GM23338 (cell line): Measurements from ENCODE around the gene SLC45A3. TPM values are rescaled to one million over a fixed set of nuclear protein-coding genes. Genes with fewer than 3 reads are reported as not detected.

Experiments
- ATAC-seq: fragments of 200-7000 bp; cut with Tn5 transposase; 3 replicates; pipeline ENCODE4 v1.9.1; 2020
- DNase-seq: peaks from one replicate; pipeline ENCODE4 v3.0.0-alpha.2; 2015; ENCODE audit warnings: low spot score
- H2AFZ ChIP-seq: fragments of 200-600 bp; sonication (generic); 2 replicates; pipeline ENCODE4 v1.8.0; 2016; ENCODE audit warnings: antibody characterized with exemption, mild to moderate bottlenecking, moderate library complexity
- H3F3A ChIP-seq: fragments of 200-600 bp; sonication (generic); replicated peaks from 2 replicates; pipeline ENCODE4 v1.8.0; 2017; ENCODE audit warnings: antibody characterized with exemption, mixed run types, low read depth
- H3K27ac ChIP-seq: fragments of 200-600 bp; sonication (generic); 2 replicates; pipeline ENCODE4 v1.6.1; 2016; ENCODE audit warnings: low read depth
- H3K27me3 ChIP-seq: fragments of 200-600 bp; sonication (generic); 2 replicates; pipeline ENCODE4 v1.8.0; 2016; ENCODE audit warnings: mild to moderate bottlenecking, mixed run types, moderate library complexity; ENCODE audit not compliant: insufficient read depth
- H3K36me3 ChIP-seq: fragments of 200-600 bp; sonication (generic); 2 replicates; pipeline ENCODE4 v1.8.0; 2016; ENCODE audit warnings: mild to moderate bottlenecking; ENCODE audit not compliant: insufficient read depth
- H3K4me1 ChIP-seq: fragments of 200-600 bp; sonication (generic); 2 replicates; pipeline ENCODE4 v1.8.0; 2016; ENCODE audit warnings: mild to moderate bottlenecking, moderate library complexity; ENCODE audit not compliant: insufficient read depth
- H3K4me2 ChIP-seq: fragments of 200-600 bp; sonication (generic); 2 replicates; pipeline ENCODE4 v1.7.1; 2017; ENCODE audit warnings: mixed run types
- H3K4me3 ChIP-seq: fragments of 200-600 bp; sonication (generic); 2 replicates; pipeline ENCODE4 v1.6.1; 2016; ENCODE audit warnings: mixed run types
- H3K79me2 ChIP-seq: fragments of 200-600 bp; sonication (generic); replicated peaks from 2 replicates; pipeline ENCODE4 v1.8.0; 2017; ENCODE audit warnings: mild to moderate bottlenecking; ENCODE audit not compliant: insufficient read depth
- H3K9me2 ChIP-seq: fragments of 200-600 bp; sonication (generic); 2 replicates; pipeline ENCODE4 v1.8.0; 2017; ENCODE audit not compliant: insufficient read depth
- H4K20me1 ChIP-seq: fragments of 200-600 bp; sonication (generic); replicated peaks from 2 replicates; pipeline ENCODE4 v1.8.0; 2017; ENCODE audit warnings: mild to moderate bottlenecking; ENCODE audit not compliant: insufficient read depth
- H3K27ac Mint-ChIP-seq: 2 replicates; pipeline ENCODE4 v1.8.0; 2020; ENCODE audit warnings: inconsistent platforms, mild to moderate bottlenecking, moderate library complexity, mixed read lengths
- H3K27me3 Mint-ChIP-seq: 3 replicates; pipeline ENCODE4 v1.8.0; 2022; ENCODE audit warnings: low read depth, mild to moderate bottlenecking, moderate library complexity, mixed read lengths, inconsistent platforms; ENCODE audit not compliant: insufficient read depth, poor library complexity
- H3K36me3 Mint-ChIP-seq: 3 replicates; pipeline ENCODE4 v1.8.0; 2021; ENCODE audit warnings: low read depth, mild to moderate bottlenecking, inconsistent platforms, moderate library complexity, mixed read lengths
- H3K4me1 Mint-ChIP-seq: 3 replicates; pipeline ENCODE4 v1.8.0; 2020; ENCODE audit warnings: mild to moderate bottlenecking, inconsistent platforms, mixed read lengths
- H3K4me3 Mint-ChIP-seq: 3 replicates; pipeline ENCODE4 v1.8.0; 2021; ENCODE audit warnings: moderate library complexity, mild to moderate bottlenecking, inconsistent platforms, mixed read lengths
- H3K9me3 Mint-ChIP-seq: 3 replicates; pipeline ENCODE4 v1.8.0; 2020; ENCODE audit warnings: moderate library complexity, mild to moderate bottlenecking, inconsistent platforms, mixed read lengths
- CREB1 ChIP-seq: fragments of 250-450 bp; sonication (Bioruptor Pico); IDR thresholded peaks from 2 replicates; pipeline ENCODE4 v1.5.0; 2020; ENCODE audit warnings: low read depth, mild to moderate bottlenecking, moderate library complexity
- ETS1 ChIP-seq: IDR thresholded peaks from 2 replicates; pipeline ENCODE4 v1.6.1; 2016; ENCODE audit warnings: antibody characterized with exemption
- EZH2 ChIP-seq: fragments of 200-600 bp; sonication (generic); IDR thresholded peaks from one replicate; pipeline ENCODE4 v1.8.0; 2017; ENCODE audit warnings: antibody characterized with exemption, mild to moderate bottlenecking, low read depth; ENCODE audit not compliant: unreplicated experiment
- EZH2phosphoT487 ChIP-seq: fragments of 200-600 bp; sonication (generic); IDR thresholded peaks from one replicate; pipeline ENCODE4 v1.8.1; 2018; ENCODE audit warnings: antibody characterized with exemption; ENCODE audit not compliant: unreplicated experiment
- JUNB ChIP-seq: IDR thresholded peaks from one replicate; pipeline ENCODE4 v1.6.1; 2016; ENCODE audit warnings: antibody characterized with exemption; ENCODE audit not compliant: unreplicated experiment
- NANOG ChIP-seq: IDR thresholded peaks from 2 replicates; pipeline ENCODE4 v1.6.1; 2016; ENCODE audit warnings: antibody characterized with exemption, borderline replicate concordance
- POLR2AphosphoS5 ChIP-seq: IDR thresholded peaks from 2 replicates; pipeline ENCODE4 v1.6.1; 2016; ENCODE audit warnings: antibody characterized with exemption, low read depth
- REST ChIP-seq: IDR thresholded peaks from one replicate; pipeline ENCODE4 v1.6.1; 2018; ENCODE audit warnings: antibody characterized with exemption; ENCODE audit not compliant: unreplicated experiment
- STAT1 ChIP-seq: IDR thresholded peaks from one replicate; pipeline ENCODE4 v1.6.1; 2016; ENCODE audit warnings: antibody characterized with exemption; ENCODE audit not compliant: unreplicated experiment
- ZNF114 ChIP-seq: fragments of 250-450 bp; sonication (Bioruptor Pico); IDR thresholded peaks from 2 replicates; pipeline ENCODE4 v1.5.0; 2020; ENCODE audit warnings: mild to moderate bottlenecking, moderate library complexity
- ZNF331 ChIP-seq: fragments of 250-450 bp; sonication (Bioruptor Pico); IDR thresholded peaks from 2 replicates; pipeline ENCODE4 v1.5.0; 2020; ENCODE audit warnings: low read depth, mild to moderate bottlenecking, moderate library complexity
- ZNF462 ChIP-seq: fragments of 250-450 bp; sonication (Bioruptor Pico); IDR thresholded peaks from 2 replicates; pipeline ENCODE4 v1.5.0; 2020; ENCODE audit warnings: mild to moderate bottlenecking, moderate library complexity
- polyA plus RNA-seq: library from polyadenylated mRNA; unstranded; fragments of >200 nt; fragmentation: Nextera tagmentation; extraction: Ambion mirVana; gene quantifications from 2 replicates; pipeline ENCODE4 v1.2.1, GENCODE V29; 2016
- total RNA-seq: library from RNA; depleted of rRNA; stranded (reverse); fragments of >200 nt; shearing (Covaris generic); gene quantifications from 2 replicates; pipeline ENCODE4 v1.2.3, GENCODE V29; 2014
- TF ChIP-seq, protein P1 (sequence below), 2 experiments: fragments of 200-600 bp in 1 of 2; sonication (generic) in 1 of 2; conservative IDR thresholded peaks; 2 replicates each; pipeline versions ENCODE4 v1.5.1 to v1.6.1; 2016 to 2017; ENCODE audit warnings: antibody characterized with exemption in 2 of 2, low read depth in 2 of 2, mild to moderate bottlenecking in 2 of 2, moderate library complexity in 1 of 2

The SLC45A3 gene
- total and polyA plus RNA-seq, 2 experiments from 2014 or later, result 4.7 to 16.0 TPM

GRCh38 chr1:205623646-205624045, 56.7 kb downstream of the SLC45A3 start:
- Histone ChIP-seq H3K9me2 (no peaks in the 10 kb centered on the region), H3K27me3 (no peaks in the 10 kb centered on the region), H3K4me1 (no peaks in the 10 kb centered on the region), H3K4me2 (no peak overlapping the region), H3K4me3 (no peak overlapping the region), H3K27ac (no peak overlapping the region; the same call in 1 of the 2 replicates), H4K20me1 (peaks cover 59% of the 10 kb centered on the region), H3F3A (0 out of 2 replicates have a peak, but pooled peaks cover 5% of the 10 kb centered on the region), H3K79me2 (peaks cover 80% of the 10 kb centered on the region), H2AFZ (no peak overlapping the region), H3K36me3 (peaks cover 20% of the 10 kb centered on the region)
- TF ChIP-seq NANOG (no peak), POLR2AphosphoS5 (no peak), JUNB (no peak), ZNF114 (no peak), ZNF331 (CRISPR knock-in tag) (no peak), STAT1 (no peak), REST (no peak), ZNF462 (no peak), ETS1 (no peak), CREB1 (no peak), EZH2phosphoT487 (no peak), EZH2 (no peak)
- TF ChIP-seq, protein P1, sequence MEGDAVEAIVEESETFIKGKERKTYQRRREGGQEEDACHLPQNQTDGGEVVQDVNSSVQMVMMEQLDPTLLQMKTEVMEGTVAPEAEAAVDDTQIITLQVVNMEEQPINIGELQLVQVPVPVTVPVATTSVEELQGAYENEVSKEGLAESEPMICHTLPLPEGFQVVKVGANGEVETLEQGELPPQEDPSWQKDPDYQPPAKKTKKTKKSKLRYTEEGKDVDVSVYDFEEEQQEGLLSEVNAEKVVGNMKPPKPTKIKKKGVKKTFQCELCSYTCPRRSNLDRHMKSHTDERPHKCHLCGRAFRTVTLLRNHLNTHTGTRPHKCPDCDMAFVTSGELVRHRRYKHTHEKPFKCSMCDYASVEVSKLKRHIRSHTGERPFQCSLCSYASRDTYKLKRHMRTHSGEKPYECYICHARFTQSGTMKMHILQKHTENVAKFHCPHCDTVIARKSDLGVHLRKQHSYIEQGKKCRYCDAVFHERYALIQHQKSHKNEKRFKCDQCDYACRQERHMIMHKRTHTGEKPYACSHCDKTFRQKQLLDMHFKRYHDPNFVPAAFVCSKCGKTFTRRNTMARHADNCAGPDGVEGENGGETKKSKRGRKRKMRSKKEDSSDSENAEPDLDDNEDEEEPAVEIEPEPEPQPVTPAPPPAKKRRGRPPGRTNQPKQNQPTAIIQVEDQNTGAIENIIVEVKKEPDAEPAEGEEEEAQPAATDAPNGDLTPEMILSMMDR (conservative IDR thresholded peaks at IDR 0.05; ENCODE audit: low read depth in 2 of 2), result no peak
- Mint-ChIP-seq H3K36me3 (peaks cover 40% of the 10 kb centered on the region), H3K27ac (no peak overlapping the region), H3K4me3 (no peak overlapping the region), H3K9me3 (no peaks in the 10 kb centered on the region), H3K27me3 (peaks cover 3% of the 10 kb centered on the region), H3K4me1 (peaks cover 14% of the 10 kb centered on the region)
- DNase-seq (no peak), ATAC-seq (no peak)
